Chondrocyte (in vitro differentiated cells): ENCODE results near the gene TOM1L2. TPM values are rescaled to one million over a fixed set of nuclear protein-coding genes. Genes with fewer than 3 reads are reported as not detected.
A peak's percentile ranks its signal among the peaks of the same experiment; 100 is the strongest.

Source experiments
- DNase-seq: peaks from one replicate; pipeline ENCODE4 v3.0.0; 2021; ENCODE audit warnings: mixed read lengths, low spot score
- H3K27ac Mint-ChIP-seq: one replicate; pipeline ENCODE4 v1.8.0; 2021; ENCODE audit warnings: mild to moderate bottlenecking, moderate library complexity, mixed read lengths; ENCODE audit not compliant: unreplicated experiment
- H3K27me3 Mint-ChIP-seq: 2 replicates; pipeline ENCODE4 v1.8.0; 2021; ENCODE audit warnings: low read depth, mixed read lengths
- H3K36me3 Mint-ChIP-seq: 2 replicates; pipeline ENCODE4 v1.8.0; 2021; ENCODE audit warnings: low read depth, mixed read lengths
- H3K4me1 Mint-ChIP-seq: 2 replicates; pipeline ENCODE4 v1.8.0; 2021; ENCODE audit warnings: low read depth, mild to moderate bottlenecking, mixed read lengths
- H3K4me3 Mint-ChIP-seq: one replicate; pipeline ENCODE4 v1.8.0; 2021; ENCODE audit warnings: mild to moderate bottlenecking, moderate library complexity, mixed read lengths; ENCODE audit not compliant: unreplicated experiment
- H3K9me3 Mint-ChIP-seq: 2 replicates; pipeline ENCODE4 v1.8.0; 2021; ENCODE audit warnings: low read depth, mixed read lengths
- CTCF ChIP-seq: fragments of 200-600 bp; sonication (generic); IDR thresholded peaks from 2 replicates; pipeline ENCODE4 v1.5.0; 2021; ENCODE audit warnings: antibody characterized with exemption, mild to moderate bottlenecking, moderate library complexity
- total RNA-seq: library from RNA; stranded (reverse); gene quantifications from 3 replicates; pipeline ENCODE4 v1.2.1, GENCODE V29; 2021

TOM1L2 gene
- total RNA-seq, 1 donor from 2014 or later = 56.1 TPM

- H3K9me3 Mint-ChIP-seq = no peaks in the 10 kb centered on the region
- no peak for DNase-seq
- no peaks in the 10 kb centered on the region for H3K27me3 Mint-ChIP-seq
- H3K4me3 Mint-ChIP-seq = no peak overlapping the region
- peaks cover 76% of the 10 kb centered on the region for H3K4me1 Mint-ChIP-seq
- no peak overlapping the region for H3K27ac Mint-ChIP-seq
- H3K36me3 Mint-ChIP-seq = no peaks in the 10 kb centered on the region
- TF ChIP-seq CTCF = no peak
Observed at GRCh38 chr17:17938388-17939107, 33.7 kb downstream of the TOM1L2 start.

GRCh38 chr17:17937958-17938357 lies 34.2 kb downstream of the TOM1L2 start:
- no peaks in the 10 kb centered on the region for H3K9me3 Mint-ChIP-seq
- no peak overlapping the region for H3K27ac Mint-ChIP-seq
- no peaks in the 10 kb centered on the region for H3K36me3 Mint-ChIP-seq
- no peak for DNase-seq
- no peak overlapping the region for H3K4me3 Mint-ChIP-seq
- no peak for TF ChIP-seq CTCF
- H3K27me3 Mint-ChIP-seq = no peaks in the 10 kb centered on the region
- peaks cover 75% of the 10 kb centered on the region for H3K4me1 Mint-ChIP-seq

- H3K27ac Mint-ChIP-seq = no peak overlapping the region
- H3K9me3 Mint-ChIP-seq = no peaks in the 10 kb centered on the region
- H3K4me1 Mint-ChIP-seq = peaks cover 69% of the 10 kb centered on the region
- H3K4me3 Mint-ChIP-seq = no peak overlapping the region
- DNase-seq = no peak
- H3K27me3 Mint-ChIP-seq = no peaks in the 10 kb centered on the region
- H3K36me3 Mint-ChIP-seq = no peaks in the 10 kb centered on the region
- no peak for TF ChIP-seq CTCF
Observed at GRCh38 chr17:17937201-17937853, 34.9 kb downstream of the TOM1L2 start.

GRCh38 chr17:17935321-17936271 lies 36.6 kb downstream of the TOM1L2 start:
- peak overlapping the region; percentile 24 for H3K4me3 Mint-ChIP-seq
- H3K27me3 Mint-ChIP-seq = no peaks in the 10 kb centered on the region
- no peaks in the 10 kb centered on the region for H3K9me3 Mint-ChIP-seq
- H3K36me3 Mint-ChIP-seq = no peaks in the 10 kb centered on the region
- DNase-seq = no peak
- peak overlapping the region; percentile 95 for H3K27ac Mint-ChIP-seq
- peaks cover 65% of the 10 kb centered on the region for H3K4me1 Mint-ChIP-seq
- TF ChIP-seq CTCF = no peak

- H3K9me3 Mint-ChIP-seq = no peaks in the 10 kb centered on the region
- H3K27ac Mint-ChIP-seq = peak overlapping the region; percentile 95
- no peak overlapping the region for H3K4me3 Mint-ChIP-seq
- DNase-seq = no peak
- no peaks in the 10 kb centered on the region for H3K36me3 Mint-ChIP-seq
- TF ChIP-seq CTCF = no peak
- no peaks in the 10 kb centered on the region for H3K27me3 Mint-ChIP-seq
- peaks cover 66% of the 10 kb centered on the region for H3K4me1 Mint-ChIP-seq
Observed at GRCh38 chr17:17934806-17935205, 37.4 kb downstream of the TOM1L2 start.
